ENCODE data around the gene ERGIC3. TPM values are rescaled to one million over a fixed set of nuclear protein-coding genes. Genes with fewer than 3 reads are reported as not detected.

ERGIC3 gene
- polyA plus RNA-seq, 1 experiment = 917 TPM

- TF ChIP-seq CTCF (IDR thresholded peaks at IDR 0.05; ENCODE audit: insufficient read depth, low read depth, low read length) = no peak
- no peaks in the 10 kb centered on the region for H3K36me3 ChIP-seq (ENCODE audit: control insufficient read depth, insufficient read depth, low read length)
- CTCF ChIA-PET = no interaction called here
- DNase-seq (ENCODE audit: low read depth) = no peak
- H3K4me3 ChIP-seq (ENCODE audit: low read depth, low read length) = no peak overlapping the region
- H3K27me3 ChIP-seq (ENCODE audit: control insufficient read depth, insufficient read depth, low read length) = 0 out of 2 replicates have a peak, but pooled peaks cover 1% of the 10 kb centered on the region
- POLR2A ChIA-PET = no interaction called here
Observed at GRCh38 chr20:35579196-35579595, 37.3 kb downstream of the ERGIC3 start.

- TF ChIP-seq CTCF (IDR thresholded peaks at IDR 0.05; ENCODE audit: insufficient read depth, low read depth, low read length) = no peak
- ChIA-PET POLR2A (no interaction called here), CTCF (interaction anchor here (0.6 to 1.1 kb wide), 2 partner anchors 38 to 1772 kb away, joined by 3 read pairs; no protein-coding TSS in a partner anchor)
Observed at GRCh38 chr20:35582131-35582530, 40.3 kb downstream of the ERGIC3 start.

GRCh38 chr20:35582741-35583404 is 41.0 kb downstream of the ERGIC3 start:
- ChIA-PET CTCF (interaction anchor here (0.6 kb wide), 1 partner anchor 1772 kb away, joined by 3 read pairs; no protein-coding TSS in a partner anchor), POLR2A (no interaction called here)
- no peaks in the 10 kb centered on the region for H3K36me3 ChIP-seq (ENCODE audit: control insufficient read depth, insufficient read depth, low read length)
- no peak for DNase-seq (ENCODE audit: low read depth)
- no peaks in the 10 kb centered on the region for H3K27me3 ChIP-seq (ENCODE audit: control insufficient read depth, insufficient read depth, low read length)
- no peak for TF ChIP-seq CTCF (IDR thresholded peaks at IDR 0.05; ENCODE audit: insufficient read depth, low read depth, low read length)
- no peak overlapping the region for H3K4me3 ChIP-seq (ENCODE audit: low read depth, low read length)

More at GRCh38 chr20:35582131-35582530, 40.3 kb downstream of the ERGIC3 start:
- DNase-seq (ENCODE audit: low read depth) = no peak
- no peak overlapping the region for H3K4me3 ChIP-seq (ENCODE audit: low read depth, low read length)
- no peaks in the 10 kb centered on the region for H3K36me3 ChIP-seq (ENCODE audit: control insufficient read depth, insufficient read depth, low read length)
- H3K27me3 ChIP-seq (ENCODE audit: control insufficient read depth, insufficient read depth, low read length) = no peaks in the 10 kb centered on the region

- ChIA-PET CTCF (interaction anchor here (0.6 kb wide), 1 partner anchor 129 kb away, joined by 3 read pairs; no protein-coding TSS in a partner anchor), POLR2A (interaction anchor here (0.6 kb wide), 1 partner anchor 306 kb away, joined by 5 read pairs; no protein-coding TSS in a partner anchor)
- no peaks in the 10 kb centered on the region for H3K27me3 ChIP-seq (ENCODE audit: control insufficient read depth, insufficient read depth, low read length)
- TF ChIP-seq CTCF (IDR thresholded peaks at IDR 0.05; ENCODE audit: insufficient read depth, low read depth, low read length) = no peak
- no peaks in the 10 kb centered on the region for H3K36me3 ChIP-seq (ENCODE audit: control insufficient read depth, insufficient read depth, low read length)
- no peak overlapping the region for H3K4me3 ChIP-seq (ENCODE audit: low read depth, low read length)
- no peak for DNase-seq (ENCODE audit: low read depth)
Observed at GRCh38 chr20:35583636-35584560, 42.0 kb downstream of the ERGIC3 start.
